Suppressor macrophage (primary cell): ENCODE measurements around the gene PARK7.

Source experiments
- DNase-seq, 4 experiments: peaks; one replicate each; pipeline ENCODE4 v3.0.0-alpha.2; 2020 to 2022

Gene PARK7

DNA sequence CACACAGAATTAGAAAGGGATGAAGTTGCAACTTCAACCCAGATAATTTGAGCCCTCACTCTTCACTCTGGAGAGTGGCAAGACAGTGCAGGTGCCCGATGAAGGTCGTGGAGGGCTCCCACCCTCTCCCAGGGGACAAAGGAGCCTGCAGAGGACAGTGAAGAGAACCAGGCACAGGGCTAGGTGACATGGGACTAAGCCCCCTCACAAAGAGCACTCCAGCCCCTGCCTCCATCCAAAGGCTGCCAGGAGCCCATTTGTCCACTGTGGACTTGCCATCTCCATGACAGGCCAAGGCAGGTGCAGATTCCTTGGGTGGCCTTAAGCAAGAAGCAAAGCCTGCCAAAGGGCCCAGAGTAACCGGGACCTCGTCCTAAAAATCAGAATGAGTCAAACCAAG, 49.5 kb downstream of the PARK7 start:
- DNase-seq, result no peak

- no peak for DNase-seq
Measured at GRCh38 chr1:8011923-8012858, 50.7 kb downstream of the PARK7 start.

DNA sequence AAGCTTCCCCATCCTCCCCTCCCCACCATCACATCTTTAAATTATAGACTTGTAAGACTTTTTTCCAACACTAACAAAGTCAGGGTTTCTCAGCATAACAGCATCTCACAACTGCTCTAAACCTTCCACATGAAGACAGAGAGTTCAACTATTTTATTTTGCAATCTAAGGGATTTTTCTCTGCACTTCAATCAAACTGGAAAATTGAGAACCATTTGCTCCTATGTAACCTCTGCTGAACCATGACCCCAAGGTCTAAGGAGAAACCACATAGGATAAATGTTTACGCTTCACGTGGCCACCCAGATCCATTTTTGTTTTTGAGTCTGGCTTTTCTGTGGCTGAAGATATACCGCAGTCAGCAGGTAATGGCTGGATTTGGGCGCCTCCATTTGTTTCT, 51.4 kb downstream of the PARK7 start:
- DNase-seq, result no peak

- no peak for DNase-seq
Measured at GRCh38 chr1:8013399-8013798, 51.9 kb downstream of the PARK7 start.

DNA sequence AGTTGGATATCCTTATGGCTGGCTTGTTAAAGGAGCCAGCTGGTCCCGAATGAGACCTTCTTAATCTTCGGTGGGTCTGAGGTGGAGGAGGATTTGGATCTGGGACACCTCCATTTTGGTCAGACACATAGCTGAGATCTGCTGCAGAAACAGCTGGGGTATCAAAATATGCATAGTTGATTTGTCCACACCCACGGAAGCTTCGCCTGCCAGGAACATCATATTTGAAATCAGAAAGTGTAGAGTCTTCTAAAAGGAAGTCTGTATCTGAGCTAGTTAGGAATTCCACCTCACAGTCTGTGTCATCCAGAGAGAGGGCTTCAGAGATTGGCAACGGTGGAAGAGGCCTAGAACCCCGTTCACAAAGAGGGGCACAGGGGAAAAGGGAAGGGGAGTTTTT, 52.3 kb downstream of the PARK7 start:
- DNase-seq, result no peak

GRCh38 chr1:8014381-8014988, 53.0 kb downstream of the PARK7 start:
- no peak for DNase-seq

DNA sequence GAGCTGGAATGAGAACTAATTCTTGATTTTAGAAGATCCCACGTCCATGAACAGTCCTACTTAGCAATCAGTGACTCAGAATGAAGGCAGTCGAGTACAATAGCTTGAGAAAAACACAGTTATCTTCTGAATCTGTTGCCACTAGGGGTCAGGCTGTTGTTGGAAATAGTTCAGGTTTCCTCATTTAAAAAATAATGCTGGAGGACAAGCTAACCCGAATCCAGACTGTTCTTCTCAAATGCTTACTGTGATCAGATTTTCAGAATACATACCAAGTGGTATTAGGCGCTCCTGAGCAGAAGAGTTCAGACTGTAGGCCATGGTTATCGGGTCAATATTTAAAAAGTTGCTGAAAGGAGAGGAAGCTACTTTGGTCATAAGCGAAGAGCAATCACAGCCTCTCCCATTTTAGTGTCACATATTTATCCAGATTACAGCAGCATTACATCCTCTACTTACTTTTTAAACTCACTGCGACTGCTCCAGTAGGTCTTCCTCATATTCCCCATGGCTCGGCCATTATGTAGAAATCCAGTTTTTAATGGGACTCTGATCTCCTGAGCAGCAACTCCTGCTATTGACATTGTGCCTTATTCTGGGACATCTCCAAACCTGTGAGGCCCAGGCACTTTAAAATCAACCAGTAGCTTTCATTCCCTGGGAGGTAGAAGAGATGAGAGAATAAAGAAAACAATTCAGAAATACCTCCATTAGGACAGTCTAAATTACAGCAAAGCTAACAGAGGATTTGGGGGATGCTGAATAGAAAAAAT, 53.7 kb downstream of the PARK7 start:
- DNase-seq, result peak; percentile 69 to 83 (median 80)

DNA sequence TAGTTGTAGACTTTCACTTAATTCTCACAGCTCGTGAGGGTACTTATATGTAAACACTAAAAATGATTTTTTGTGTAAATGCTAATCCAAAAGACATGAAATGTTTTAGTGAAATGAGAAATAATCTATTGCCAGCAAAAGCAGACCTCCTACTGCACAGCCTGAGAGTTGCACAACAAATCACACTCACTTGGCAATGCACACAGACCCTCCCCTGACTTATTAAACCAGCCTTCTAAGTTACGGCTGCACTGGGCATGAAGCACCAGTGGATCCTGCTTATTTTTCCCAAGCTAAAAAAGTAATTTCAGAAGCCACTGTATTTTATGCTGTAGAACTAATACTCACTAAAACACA, 54.3 kb downstream of the PARK7 start:
- DNase-seq, result no peak

GRCh38 chr1:8016210-8016894, 54.8 kb downstream of the PARK7 start:
- DNase-seq, result no peak

- DNase-seq, result no peak
Measured at GRCh38 chr1:8016895-8017241, 55.4 kb downstream of the PARK7 start.

DNA sequence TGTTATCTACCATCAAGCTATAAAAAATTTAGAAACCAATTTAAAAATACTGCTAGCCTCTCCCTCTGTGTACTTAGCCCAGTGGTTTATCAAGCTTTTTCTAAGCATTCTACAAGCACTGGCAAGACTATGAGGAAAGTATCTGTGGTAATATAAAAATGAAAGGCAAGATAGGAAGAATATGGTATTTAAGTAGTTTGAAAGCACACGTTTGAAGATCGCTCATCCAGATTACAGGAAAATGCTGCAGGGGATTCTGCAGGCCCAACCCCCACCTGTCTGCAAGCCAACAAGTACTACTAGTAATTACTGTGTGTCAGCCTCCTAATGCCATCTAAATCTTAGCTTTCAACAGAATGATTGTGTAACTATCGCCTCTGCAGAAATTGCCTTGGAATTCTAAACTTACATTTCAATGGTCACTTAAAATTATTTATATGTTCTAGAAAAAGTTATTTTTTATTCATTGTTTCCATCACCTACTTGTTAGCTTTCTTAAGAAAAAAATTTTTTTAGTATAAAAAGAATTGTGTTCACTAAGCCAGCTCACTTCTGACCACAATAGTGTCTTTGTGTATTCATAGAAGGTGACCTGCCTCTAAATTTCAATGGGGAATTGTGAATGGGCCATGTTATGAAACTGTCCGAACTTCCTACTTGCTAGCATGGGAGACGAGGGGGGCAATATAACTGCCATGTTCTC, 56.1 kb downstream of the PARK7 start:
- no peak for DNase-seq

GRCh38 chr1:8018492-8019228, 57.1 kb downstream of the PARK7 start:
- DNase-seq, result no peak

DNA sequence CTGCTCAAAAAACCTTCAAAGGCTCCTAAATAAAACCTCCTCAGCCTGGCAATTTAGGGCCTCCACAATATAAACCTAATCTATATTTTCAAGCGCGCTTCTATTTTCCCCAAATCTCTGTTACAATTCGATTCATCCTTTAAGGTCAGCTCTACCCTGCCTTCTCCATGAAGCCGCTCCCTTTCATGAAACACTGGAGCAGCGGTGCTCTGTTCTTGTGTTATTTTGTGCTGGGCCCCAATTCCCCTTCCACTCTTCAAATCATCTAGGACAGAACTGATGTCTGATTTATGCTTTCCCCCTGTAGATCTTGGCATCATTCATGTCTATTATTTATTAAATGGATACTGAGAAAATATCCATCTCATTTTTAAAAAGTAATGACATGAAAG, 57.7 kb downstream of the PARK7 start:
- DNase-seq, result no peak

- peak; percentile 32 to 68 (median 49) for DNase-seq
Measured at GRCh38 chr1:8020032-8020431, 58.5 kb downstream of the PARK7 start.

GRCh38 chr1:8021676-8022266, 60.3 kb downstream of the PARK7 start:
- DNase-seq, result no peak

DNA sequence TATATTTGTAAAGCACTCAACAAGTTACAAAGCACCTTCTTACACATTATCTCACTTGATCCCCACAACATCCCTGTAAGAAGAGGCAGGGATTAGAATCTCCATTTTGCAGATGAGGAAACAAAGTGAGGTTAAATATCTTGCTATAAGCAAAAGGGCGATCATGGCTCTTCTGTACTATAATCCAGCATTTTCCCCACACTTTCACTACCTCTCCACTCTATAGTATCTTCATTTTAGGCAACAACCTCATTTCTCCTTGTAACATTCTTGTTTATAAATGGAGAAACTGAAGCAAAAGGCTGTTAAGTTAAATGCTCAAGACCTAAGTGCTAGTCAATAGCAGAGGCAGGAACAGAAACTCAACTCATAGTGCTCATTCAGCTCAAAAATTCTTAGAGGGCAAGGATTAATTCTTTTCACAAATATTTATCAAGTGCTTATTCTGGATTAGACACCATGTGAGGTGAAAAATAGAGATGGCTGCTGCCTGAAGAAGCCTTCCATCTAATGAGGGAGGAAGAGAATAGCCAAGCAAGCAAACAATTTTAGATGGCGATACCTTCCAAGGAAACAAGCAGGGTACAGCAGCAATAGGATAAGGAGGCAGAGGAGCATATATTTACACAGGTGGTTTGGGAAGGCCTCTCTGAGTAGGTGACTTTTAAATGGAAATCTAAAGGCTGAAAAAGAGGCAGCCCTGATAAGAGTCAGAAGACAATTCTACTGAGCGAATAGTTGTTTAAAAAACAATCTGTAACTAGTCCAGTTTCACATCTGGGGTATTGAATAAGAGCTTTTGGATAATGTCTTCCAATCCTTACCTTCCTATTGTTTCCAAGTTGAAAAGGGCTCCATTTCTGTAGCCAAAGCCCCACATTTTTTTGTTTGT, 61.1 kb downstream of the PARK7 start:
- DNase-seq, result no peak

- DNase-seq, result no peak
Measured at GRCh38 chr1:8023287-8023994, 61.9 kb downstream of the PARK7 start.

DNA sequence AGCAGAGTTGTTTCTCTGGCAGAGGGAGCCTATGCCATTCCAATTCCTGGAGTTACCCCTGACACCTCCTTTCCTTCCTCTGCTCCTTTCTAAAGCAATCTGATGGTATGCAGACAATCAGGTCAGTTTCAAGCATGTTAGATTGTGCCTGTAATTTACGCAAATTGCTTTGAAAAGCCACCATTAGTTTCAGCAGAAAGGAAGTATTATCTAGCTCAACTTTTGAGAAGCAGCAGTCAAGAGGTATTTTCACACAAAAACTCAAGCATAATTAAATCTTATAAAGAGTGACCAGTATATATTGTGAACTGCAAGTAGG, 62.4 kb downstream of the PARK7 start:
- DNase-seq, result no peak

- no peak for DNase-seq
Measured at GRCh38 chr1:8024329-8024728, 62.8 kb downstream of the PARK7 start.
